ENCODE data around the gene MED26. TPM values are rescaled to one million over a fixed set of nuclear protein-coding genes. Genes with fewer than 3 reads are reported as not detected.

The MED26 gene
- total RNA-seq, 4 donors from 2014 or later, result 12.0 to 16.6 (median 14.5) TPM

- no peak for TF ChIP-seq POLR2A (IDR thresholded peaks at IDR 0.05)
- TF ChIP-seq CTCF (IDR thresholded peaks at IDR 0.05), result no peak
- 72 to 78% methylated on average over 8 to 10 of the region's 10 CpGs for WGBS, 2 donors
- intact Hi-C loops (cut with DNase I; ENCODE audit: low total_unique reads), result no loop called here
- no peak overlapping the region for H3K4me3 ChIP-seq (ENCODE audit: low read depth, poor library complexity, severe bottlenecking)
- no peak for DNase-seq (ENCODE audit: low spot score in 2 of 2)
Observed at GRCh38 chr19:16591803-16592556, 36.0 kb downstream of the MED26 start.

GRCh38 chr19:16590876-16591802, 36.9 kb downstream of the MED26 start:
- 86 to 87% methylated on average over 9 of the region's 9 CpGs for WGBS, 2 donors
- TF ChIP-seq POLR2A (IDR thresholded peaks at IDR 0.05) (no peak), CTCF (IDR thresholded peaks at IDR 0.05) (no peak)
- no peak overlapping the region for H3K4me3 ChIP-seq (ENCODE audit: low read depth, poor library complexity, severe bottlenecking)
- intact Hi-C loops (cut with DNase I; ENCODE audit: low total_unique reads), result no loop called here
- no peak for DNase-seq (ENCODE audit: low spot score in 2 of 2)

- DNase-seq (ENCODE audit: low spot score in 2 of 2), result no peak
- TF ChIP-seq CTCF (IDR thresholded peaks at IDR 0.05) (no peak), POLR2A (IDR thresholded peaks at IDR 0.05) (no peak)
- intact Hi-C loops (cut with DNase I; ENCODE audit: low total_unique reads), result no loop called here
- WGBS, 2 donors, result 56 to 77% methylated on average over 3 of the region's 3 CpGs
- no peak overlapping the region for H3K4me3 ChIP-seq (ENCODE audit: low read depth, poor library complexity, severe bottlenecking)
Observed at GRCh38 chr19:16589917-16590316, 38.1 kb downstream of the MED26 start.

- WGBS, 2 donors, result 80 to 82% methylated on average over 11 of the region's 11 CpGs
- DNase-seq (ENCODE audit: low spot score in 2 of 2), result no peak
- TF ChIP-seq CTCF (IDR thresholded peaks at IDR 0.05) (no peak), POLR2A (IDR thresholded peaks at IDR 0.05) (no peak)
- H3K4me3 ChIP-seq (ENCODE audit: low read depth, poor library complexity, severe bottlenecking), result no peak overlapping the region
- intact Hi-C loops (cut with DNase I; ENCODE audit: low total_unique reads), result no loop called here
Observed at GRCh38 chr19:16588824-16589577, 39.0 kb downstream of the MED26 start.

- no peak for DNase-seq (ENCODE audit: low spot score in 2 of 2)
- TF ChIP-seq CTCF (IDR thresholded peaks at IDR 0.05) (no peak), POLR2A (IDR thresholded peaks at IDR 0.05) (no peak)
- H3K4me3 ChIP-seq (ENCODE audit: low read depth, poor library complexity, severe bottlenecking), result no peak overlapping the region
- 23 to 25% methylated on average over 26 of the region's 26 CpGs for WGBS, 2 donors
- intact Hi-C loops (cut with DNase I; ENCODE audit: low total_unique reads), result no loop called here
Observed at GRCh38 chr19:16587833-16588823, 39.9 kb downstream of the MED26 start.

Measured in lower leg skin (tissue), 4 donors.